ENCODE results near the gene HES1. TPM values are rescaled to one million over a fixed set of nuclear protein-coding genes. Genes with fewer than 3 reads are reported as not detected.
"Not testable (repeated sequence)": the region's sequence is repeated elsewhere in the genome, so short reads cannot be mapped to it uniquely, and the experiment has no call there.

Gene HES1
- total RNA-seq, result 10 to 100 TPM; 12.4 to 83.5 (median 18.1) TPM

GRCh38 chr3:194135806-194136518, at the start of gene HES1:
Gene HES1, plus strand, starts transcription at chr3:194136148. Its CDS starts 233 bp downstream, at chr3:194136381.
- WGBS, 10 experiments, result 0 to 4% (median 0%) methylated on average over 7 to 27 of the region's 29 CpGs

GRCh38 chr3:194086388-194087075, 49.4 kb upstream of the HES1 start:
- H3K27ac ChIP-seq, result no peak overlapping the region
- 5 to 100% (median 57%) methylated on average over 1 to 6 of the region's 12 CpGs; no CpG with 5 or more reads in 2 of the 10 experiments for WGBS, 10 experiments
- peak in 2 of 8 experiments; percentile 3 to 7 for ATAC-seq (replicated peaks in 6 of 8)
- in situ Hi-C loops (cut with MboI; ENCODE audit: low pct_unique_long_range_greater_than_20kb in 2 of 9, low sequenced_read_pairs in 9 of 9, unreplicated experiment in 9 of 9), result no loop called here
- H3K4me3 ChIP-seq, result no peak overlapping the region
- peaks cover 12 to 38% of the 10 kb centered on the region in 2 donors for H3K4me1 ChIP-seq (replicated peaks in 1 of 2)

More at GRCh38 chr3:194135806-194136518, at the start of gene HES1:
- peaks cover 37 to 40% of the 10 kb centered on the region in 2 donors for H3K4me1 ChIP-seq (replicated peaks in 1 of 2)
- peak within 1 kb of the TSS in 1 of 2 donors; percentile 92 for H3K27ac ChIP-seq
- H3K4me3 ChIP-seq, result peak within 1 kb of the TSS; percentile 40 to 57 (median 50)
- in situ Hi-C loops (cut with MboI; ENCODE audit: low pct_unique_long_range_greater_than_20kb in 2 of 9, low sequenced_read_pairs in 9 of 9, unreplicated experiment in 9 of 9), result loop anchor here in 7 of 9 experiments (10.0 to 25.0 kb wide), 4 partner anchors 176 to 474 kb away; no protein-coding TSS in a partner anchor
- ATAC-seq (replicated peaks in 6 of 8), result peak; percentile 8 to 29 (median 10)

GRCh38 chr3:194087280-194087679, 48.7 kb upstream of the HES1 start:
- no peak for ATAC-seq (replicated peaks in 6 of 8)
- no peak overlapping the region for H3K27ac ChIP-seq
- 79 to 100% (median 92%) methylated on average over 1 to 5 of the region's 5 CpGs; no CpG with 5 or more reads in 3 of the 10 experiments for WGBS, 10 experiments
- no peak overlapping the region for H3K4me3 ChIP-seq
- H3K4me1 ChIP-seq (replicated peaks in 1 of 2), result peaks cover 12 to 35% of the 10 kb centered on the region in 2 donors
- in situ Hi-C loops (cut with MboI; ENCODE audit: low pct_unique_long_range_greater_than_20kb in 2 of 9, low sequenced_read_pairs in 9 of 9, unreplicated experiment in 9 of 9), result no loop called here

GRCh38 chr3:194087995-194088855, 47.7 kb upstream of the HES1 start:
- ATAC-seq (replicated peaks in 6 of 8), result no peak
- in situ Hi-C loops (cut with MboI; ENCODE audit: low pct_unique_long_range_greater_than_20kb in 2 of 9, low sequenced_read_pairs in 9 of 9, unreplicated experiment in 9 of 9), result no loop called here
- 33 to 100% (median 93%) methylated on average over 1 to 8 of the region's 11 CpGs; no CpG with 5 or more reads in 1 of the 10 experiments for WGBS, 10 experiments
- Histone ChIP-seq H3K4me3 (no peak overlapping the region), H3K4me1 (replicated peaks in 1 of 2) (peaks cover 8 to 30% of the 10 kb centered on the region in 2 donors), H3K27ac (no peak overlapping the region)

- 0 to 73% (median 38%) methylated on average over 1 to 9 of the region's 18 CpGs; no CpG with 5 or more reads in 4 of the 10 experiments for WGBS, 10 experiments
- ATAC-seq (replicated peaks in 6 of 8), result peak; percentile 93 to 97 (median 96)
- peaks cover 9 to 28% of the 10 kb centered on the region in 2 donors for H3K4me1 ChIP-seq (replicated peaks in 1 of 2)
- no peak overlapping the region for H3K4me3 ChIP-seq
- in situ Hi-C loops (cut with MboI; ENCODE audit: low pct_unique_long_range_greater_than_20kb in 2 of 9, low sequenced_read_pairs in 9 of 9, unreplicated experiment in 9 of 9), result no loop called here
- H3K27ac ChIP-seq, result peak overlapping the region; percentile 23 to 26
These were observed 46.4 kb upstream of the HES1 start for GRCh38 chr3:194089357-194090177.

- 78 to 100% (median 96%) methylated on average over 2 to 10 of the region's 10 CpGs; no CpG with 5 or more reads in 1 of the 10 experiments for WGBS, 10 experiments
- Histone ChIP-seq H3K27ac (peak overlapping the region in 1 of 2 donors; percentile 26), H3K4me1 (replicated peaks in 1 of 2) (peaks cover 9 to 28% of the 10 kb centered on the region in 2 donors)
- ATAC-seq (replicated peaks in 6 of 8); in situ Hi-C loops (cut with MboI; ENCODE audit: low pct_unique_long_range_greater_than_20kb in 2 of 9, low sequenced_read_pairs in 9 of 9, unreplicated experiment in 9 of 9); H3K4me3 ChIP-seq: not testable (repeated sequence)
These were observed 45.8 kb upstream of the HES1 start for GRCh38 chr3:194090178-194090555.

- no peak for ATAC-seq (replicated peaks in 6 of 8)
- in situ Hi-C loops (cut with MboI; ENCODE audit: low pct_unique_long_range_greater_than_20kb in 2 of 9, low sequenced_read_pairs in 9 of 9, unreplicated experiment in 9 of 9), result no loop called here
- Histone ChIP-seq H3K27ac (no peak overlapping the region), H3K4me3 (no peak overlapping the region), H3K4me1 (replicated peaks in 1 of 2) (peaks cover 9 to 32% of the 10 kb centered on the region in 2 donors)
- 80 to 100% (median 81%) methylated on average over 1 to 4 of the region's 8 CpGs; no CpG with 5 or more reads in 7 of the 10 experiments for WGBS, 10 experiments
These were observed 45.2 kb upstream of the HES1 start for GRCh38 chr3:194090716-194091115.

- 0 to 80% (median 38%) methylated on average over 1 to 2 of the region's 2 CpGs; no CpG with 5 or more reads in 6 of the 10 experiments for WGBS, 10 experiments
- ATAC-seq (replicated peaks in 6 of 8), result peak in 3 of 8 experiments; percentile 7 to 24 (median 24)
- H3K27ac ChIP-seq, result no peak overlapping the region
- in situ Hi-C loops (cut with MboI; ENCODE audit: low pct_unique_long_range_greater_than_20kb in 2 of 9, low sequenced_read_pairs in 9 of 9, unreplicated experiment in 9 of 9), result no loop called here
- H3K4me1 ChIP-seq (replicated peaks in 1 of 2), result peaks cover 9 to 32% of the 10 kb centered on the region in 2 donors
- no peak overlapping the region for H3K4me3 ChIP-seq
These were observed 44.8 kb upstream of the HES1 start for GRCh38 chr3:194091141-194091540.

- 79 to 100% (median 94%) methylated on average over 2 to 6 of the region's 6 CpGs; no CpG with 5 or more reads in 3 of the 10 experiments for WGBS, 10 experiments
- ATAC-seq (replicated peaks in 6 of 8); H3K27ac ChIP-seq: not testable (repeated sequence)
These were observed 44.1 kb upstream of the HES1 start for GRCh38 chr3:194091897-194092296.

GRCh38 chr3:194092881-194093301, 43.1 kb upstream of the HES1 start:
- 20 to 100% (median 69%) methylated on average over 1 to 7 of the region's 10 CpGs for WGBS, 10 experiments
- H3K27ac ChIP-seq, result no peak overlapping the region

More at GRCh38 chr3:194091897-194092296, 44.1 kb upstream of the HES1 start:
- H3K4me1 ChIP-seq (replicated peaks in 1 of 2), result peaks cover 7 to 28% of the 10 kb centered on the region in 2 donors
- H3K4me3 ChIP-seq; in situ Hi-C loops (cut with MboI; ENCODE audit: low pct_unique_long_range_greater_than_20kb in 2 of 9, low sequenced_read_pairs in 9 of 9, unreplicated experiment in 9 of 9): not testable (repeated sequence)

GRCh38 chr3:194093842-194094241, 42.1 kb upstream of the HES1 start:
- Histone ChIP-seq H3K4me1 (replicated peaks in 1 of 2) (peaks cover 19 to 42% of the 10 kb centered on the region in 2 donors), H3K4me3 (no peak overlapping the region), H3K27ac (no peak overlapping the region)
- 80 to 100% (median 97%) methylated on average over 1 to 3 of the region's 8 CpGs; no CpG with 5 or more reads in 6 of the 10 experiments for WGBS, 10 experiments
- ATAC-seq (replicated peaks in 6 of 8), result no peak
- in situ Hi-C loops (cut with MboI; ENCODE audit: low pct_unique_long_range_greater_than_20kb in 2 of 9, low sequenced_read_pairs in 9 of 9, unreplicated experiment in 9 of 9), result no loop called here

More at GRCh38 chr3:194092881-194093301, 43.1 kb upstream of the HES1 start:
- no peak for ATAC-seq (replicated peaks in 6 of 8)
- Histone ChIP-seq H3K4me1 (replicated peaks in 1 of 2) (peaks cover 13 to 33% of the 10 kb centered on the region in 2 donors), H3K4me3 (no peak overlapping the region)
- in situ Hi-C loops (cut with MboI; ENCODE audit: low pct_unique_long_range_greater_than_20kb in 2 of 9, low sequenced_read_pairs in 9 of 9, unreplicated experiment in 9 of 9), result no loop called here

Measured in motor neuron (in vitro differentiated cells).